B cell (primary cell): ENCODE measurements around the gene P2RY1.

Experiments
- CTCF ChIP-seq: fragments of 200-600 bp; IDR thresholded peaks from one replicate; pipeline ENCODE4 v1.8.0; 2022; ENCODE audit warnings: antibody characterized with exemption, mild to moderate bottlenecking
- EZH2 ChIP-seq: IDR thresholded peaks from 2 replicates; pipeline ENCODE4 v1.6.1; 2012; ENCODE audit warnings: borderline replicate concordance, low read depth, mild to moderate bottlenecking, moderate library complexity, low read length; ENCODE audit not compliant: insufficient read depth, poor library complexity, severe bottlenecking

DNA sequence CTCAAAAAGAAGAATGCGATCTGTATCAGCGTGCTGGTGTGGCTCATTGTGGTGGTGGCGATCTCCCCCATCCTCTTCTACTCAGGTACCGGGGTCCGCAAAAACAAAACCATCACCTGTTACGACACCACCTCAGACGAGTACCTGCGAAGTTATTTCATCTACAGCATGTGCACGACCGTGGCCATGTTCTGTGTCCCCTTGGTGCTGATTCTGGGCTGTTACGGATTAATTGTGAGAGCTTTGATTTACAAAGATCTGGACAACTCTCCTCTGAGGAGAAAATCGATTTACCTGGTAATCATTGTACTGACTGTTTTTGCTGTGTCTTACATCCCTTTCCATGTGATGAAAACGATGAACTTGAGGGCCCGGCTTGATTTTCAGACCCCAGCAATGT lies 1.3 kb downstream of the P2RY1 start:
- TF ChIP-seq CTCF (no peak), EZH2 (no peak)
